HepG2 (cell line): ENCODE results near the gene GCN1. TPM values are rescaled to one million over a fixed set of nuclear protein-coding genes. Genes with fewer than 3 reads are reported as not detected.

Source experiments
- CEBPB ChIP-seq: IDR thresholded peaks from 2 replicates; pipeline ENCODE4 v1.6.1; 2011; ENCODE audit warnings: low read depth, low read length, improper control_type of control experiment, borderline replicate concordance
- CHD2 ChIP-seq: IDR thresholded peaks from 2 replicates; pipeline ENCODE4 v1.6.1; 2011; ENCODE audit warnings: low read depth, low read length, improper control_type of control experiment
- HNF1A ChIP-seq, 2 experiments: sonication (generic) in 1 of 2; formaldehyde crosslinking in 1 of 2; IDR thresholded peaks; 2 replicates each; pipeline versions ENCODE4 v1.4.0 to v1.6.1; 2016 to 2020; ENCODE audit warnings: borderline replicate concordance in 1 of 2, low read depth in 1 of 2, mild to moderate bottlenecking in 1 of 2, missing genetic modification reagents in 1 of 2
- MXD3 ChIP-seq: IDR thresholded peaks from 2 replicates; pipeline ENCODE4 v1.6.1; 2016; ENCODE audit warnings: mild to moderate bottlenecking, missing biosample characterization, missing genetic modification reagents
- NBN ChIP-seq: fragments of 450-650 bp; conservative IDR thresholded peaks from 2 replicates; pipeline ENCODE4 v1.6.1; 2017
- NFE2L1 ChIP-seq: sonication (generic); formaldehyde crosslinking; IDR thresholded peaks from 2 replicates; pipeline ENCODE4 v1.4.0; 2020; ENCODE audit warnings: missing genetic modification reagents, mild to moderate bottlenecking, borderline replicate concordance
- NFYB ChIP-seq: sonication (generic); formaldehyde crosslinking; IDR thresholded peaks from 2 replicates; pipeline ENCODE4 v1.4.0; 2020; ENCODE audit warnings: missing genetic modification reagents
- NFYC ChIP-seq: IDR thresholded peaks from 2 replicates; pipeline ENCODE4 v1.6.1; 2016; ENCODE audit warnings: missing genetic modification reagents, missing compliant biosample characterization
- SOX5 ChIP-seq: IDR thresholded peaks from 2 replicates; pipeline ENCODE4 v1.6.1; 2016; ENCODE audit warnings: borderline replicate concordance
- TBL1XR1 ChIP-seq: fragments of 150-350 bp; IDR thresholded peaks from 2 replicates; pipeline ENCODE4 v1.6.1; 2014; ENCODE audit warnings: borderline replicate concordance, low read length; ENCODE audit not compliant: partially characterized antibody
- ZBTB1 ChIP-seq: sonication (generic); formaldehyde crosslinking; IDR thresholded peaks from 2 replicates; pipeline ENCODE4 v1.4.0; 2020; ENCODE audit warnings: missing genetic modification reagents, borderline replicate concordance
- ZFP1 ChIP-seq: IDR thresholded peaks from 2 replicates; pipeline ENCODE4 v1.6.1; 2016
- ZNF142 ChIP-seq: sonication (generic); formaldehyde crosslinking; IDR thresholded peaks from 2 replicates; pipeline ENCODE4 v1.4.0; 2020; ENCODE audit warnings: missing genetic modification reagents
- ZNF20 ChIP-seq: sonication (generic); formaldehyde crosslinking; IDR thresholded peaks from 2 replicates; pipeline ENCODE4 v1.4.0; 2020; ENCODE audit warnings: mild to moderate bottlenecking, moderate library complexity, missing genetic modification reagents
- ZNF30 ChIP-seq: sonication (generic); formaldehyde crosslinking; IDR thresholded peaks from 2 replicates; pipeline ENCODE4 v1.5.0; 2020; ENCODE audit warnings: mild to moderate bottlenecking, missing genetic modification reagents
- ZNF382 ChIP-seq: sonication (generic); formaldehyde crosslinking; IDR thresholded peaks from 2 replicates; pipeline ENCODE4 v1.5.0; 2020; ENCODE audit warnings: missing genetic modification reagents, mild to moderate bottlenecking, borderline replicate concordance
- ZNF501 ChIP-seq: sonication (generic); formaldehyde crosslinking; IDR thresholded peaks from 2 replicates; pipeline ENCODE4 v1.5.1; 2020; ENCODE audit warnings: mild to moderate bottlenecking, moderate library complexity, missing genetic modification reagents
- ZNF564 ChIP-seq: sonication (generic); formaldehyde crosslinking; IDR thresholded peaks from 2 replicates; pipeline ENCODE4 v1.8.1; 2023; ENCODE audit warnings: mild to moderate bottlenecking, missing genetic modification reagents
- ZNF598 ChIP-seq: sonication (generic); formaldehyde crosslinking; IDR thresholded peaks from 2 replicates; pipeline ENCODE4 v1.5.1; 2020; ENCODE audit warnings: mild to moderate bottlenecking, missing genetic modification reagents, borderline replicate concordance
- ZNF749 ChIP-seq: sonication (generic); formaldehyde crosslinking; IDR thresholded peaks from 2 replicates; pipeline ENCODE4 v1.8.0; 2022; ENCODE audit warnings: mild to moderate bottlenecking, missing genetic modification reagents, moderate library complexity, borderline replicate concordance
- polyA plus RNA-seq, 8 experiments: library from polyadenylated mRNA; depleted of rRNA in 3 of 8; stranded (reverse) in 7 of 8; unstranded in 1 of 8; fragments of >200 nt; fragmentation: Illumina TruSeq in 4 of 8; extraction: Trizol in 4 of 8; gene quantifications; 2 replicates each; pipeline versions ENCODE4 v1.2.1 to v1.2.3, GENCODE V29; 2011 to 2016; ENCODE audit warnings: low read depth in 4 of 8, missing spikeins in 1 of 8, mixed read lengths in 1 of 8; ENCODE audit not compliant: insufficient read depth in 1 of 8
- total RNA-seq, 5 experiments: library from RNA; depleted of rRNA; stranded (reverse); fragments of >200 nt; fragmentation: Illumina TruSeq; extraction: Trizol; gene quantifications; 2 replicates each; pipeline ENCODE4 v1.2.3, GENCODE V29; 2016; ENCODE audit warnings: low read depth in 1 of 5

The GCN1 gene
- total and polyA plus RNA-seq, 2 of the 13 experiments (the other 11 are each of a cell fraction or from before 2014, with no cell fraction given): 58.2 to 83.0 TPM

- no peak for TF ChIP-seq HNF1A (IDR thresholded peaks at IDR 0.05; ENCODE audit: low read depth)
- no peak; the same call in 1 of the 2 replicates for TF ChIP-seq HNF1A (CRISPR knock-in tag; IDR thresholded peaks at IDR 0.05; ENCODE audit: borderline replicate concordance)
- TF ChIP-seq SOX5 (CRISPR knock-in tag): 0 out of 2 replicates have a peak, but pooled peaks have one; percentile 22
- TF ChIP-seq ZNF30 (CRISPR knock-in tag): no peak
- no peak for TF ChIP-seq NBN
- no peak for TF ChIP-seq ZNF501 (CRISPR knock-in tag)
- no peak for TF ChIP-seq CHD2
- TF ChIP-seq ZNF564 (CRISPR knock-in tag): no peak
- no peak for TF ChIP-seq MXD3 (CRISPR knock-in tag)
- no peak for TF ChIP-seq ZNF20 (CRISPR knock-in tag)
- no peak for TF ChIP-seq CEBPB
- no peak for TF ChIP-seq ZNF749 (CRISPR knock-in tag)
- TF ChIP-seq NFYC (CRISPR knock-in tag): no peak
- TF ChIP-seq ZFP1: no peak
- no peak for TF ChIP-seq NFYB (CRISPR knock-in tag)
- no peak for TF ChIP-seq ZNF382
- TF ChIP-seq ZBTB1 (CRISPR knock-in tag): no peak
- no peak for TF ChIP-seq ZNF142
- TF ChIP-seq NFE2L1 (CRISPR knock-in tag): no peak
- no peak for TF ChIP-seq TBL1XR1
- no peak for TF ChIP-seq ZNF598
Measured at GRCh38 chr12:120227233-120228040, 32.9 kb upstream of the GCN1 start (continued).
